Osteoblast (primary cell): ENCODE data around the gene ESR1. TPM values are rescaled to one million over a fixed set of nuclear protein-coding genes. Genes with fewer than 3 reads are reported as not detected.
A peak's percentile ranks its signal among the peaks of the same experiment; 100 is the strongest.

Source experiments
- DNase-seq: peaks from one replicate; pipeline ENCODE4 v3.0.0; 2011; ENCODE audit warnings: low spot score, mixed read lengths; ENCODE audit not compliant: insufficient read length; ENCODE audit errors: missing footprints
- H2AFZ ChIP-seq: 2 replicates; pipeline ENCODE4 v1.6.0; 2011; ENCODE audit warnings: mild to moderate bottlenecking, low read length
- H3K27ac ChIP-seq: 2 replicates; pipeline ENCODE4 v1.5.1; 2011; ENCODE audit warnings: mild to moderate bottlenecking, low read depth, low read length, moderate library complexity
- H3K27me3 ChIP-seq: 2 replicates; pipeline ENCODE4 v1.6.0; 2012; ENCODE audit warnings: mild to moderate bottlenecking, control low read depth, inconsistent platforms, low read length, moderate library complexity; ENCODE audit not compliant: insufficient read depth
- H3K36me3 ChIP-seq: 2 replicates; pipeline ENCODE4 v1.5.1; 2011; ENCODE audit warnings: mild to moderate bottlenecking, low read length, control low read depth, moderate library complexity; ENCODE audit not compliant: insufficient read depth
- H3K4me1 ChIP-seq: 2 replicates; pipeline ENCODE4 v1.5.1; 2011; ENCODE audit warnings: mild to moderate bottlenecking, low read length, control low read depth, moderate library complexity; ENCODE audit not compliant: insufficient read depth
- H3K4me2 ChIP-seq: 2 replicates; pipeline ENCODE4 v1.6.0; 2011; ENCODE audit warnings: mild to moderate bottlenecking, low read length; ENCODE audit not compliant: insufficient read depth
- H3K4me3 ChIP-seq: fragments of 200-600 bp; sonication (generic); 3 replicates; pipeline ENCODE4 v1.5.1; 2012; ENCODE audit warnings: mild to moderate bottlenecking, low read length, inconsistent platforms; ENCODE audit not compliant: insufficient read depth
- H3K79me2 ChIP-seq: 2 replicates; pipeline ENCODE4 v1.6.0; 2012; ENCODE audit warnings: mild to moderate bottlenecking, low read length, control low read depth, inconsistent platforms; ENCODE audit not compliant: insufficient read depth
- H3K9me3 ChIP-seq: 2 replicates; pipeline ENCODE4 v1.5.1; 2011; ENCODE audit warnings: low read depth, low read length, control low read depth
- H4K20me1 ChIP-seq: 2 replicates; pipeline ENCODE4 v1.6.0; 2012; ENCODE audit warnings: mild to moderate bottlenecking, low read length, control low read depth; ENCODE audit not compliant: insufficient read depth
- CTCF ChIP-seq: IDR thresholded peaks from 2 replicates; pipeline ENCODE4 v1.5.1; 2011; ENCODE audit warnings: mild to moderate bottlenecking, low read depth, low read length, moderate library complexity; ENCODE audit errors: extremely low read depth
- total RNA-seq: library from RNA; depleted of rRNA; stranded (reverse); fragments of >200 nt; gene quantifications from 2 replicates; pipeline ENCODE4 v1.2.3, GENCODE V29; 2012

Gene ESR1
- total RNA-seq, 1 donor = 3.3 TPM

GRCh38 chr6:151869345-151869744, 61.9 kb downstream of the ESR1 start:
- no peak overlapping the region for H2AFZ ChIP-seq
- no peaks in the 10 kb centered on the region for H4K20me1 ChIP-seq
- H3K36me3 ChIP-seq = no peaks in the 10 kb centered on the region
- H3K79me2 ChIP-seq = no peaks in the 10 kb centered on the region
- peaks cover 7% of the 10 kb centered on the region for H3K4me1 ChIP-seq
- no peak overlapping the region for H3K4me3 ChIP-seq
- no peak for DNase-seq
- H3K4me2 ChIP-seq = peak overlapping the region; percentile 44
- no peak for TF ChIP-seq CTCF
- H3K9me3 ChIP-seq = no peaks in the 10 kb centered on the region
- no peak overlapping the region for H3K27ac ChIP-seq
- H3K27me3 ChIP-seq = no peaks in the 10 kb centered on the region

- H3K9me3 ChIP-seq = no peaks in the 10 kb centered on the region
- DNase-seq = no peak
- TF ChIP-seq CTCF = no peak
Measured at GRCh38 chr6:151869787-151870186, 62.3 kb downstream of the ESR1 start.

GRCh38 chr6:151870375-151870774, 62.9 kb downstream of the ESR1 start:
- H3K79me2 ChIP-seq = no peaks in the 10 kb centered on the region
- peaks cover 7% of the 10 kb centered on the region for H3K4me1 ChIP-seq
- no peak overlapping the region for H3K4me3 ChIP-seq
- TF ChIP-seq CTCF = no peak
- H3K27ac ChIP-seq = no peak overlapping the region
- no peaks in the 10 kb centered on the region for H3K36me3 ChIP-seq
- no peaks in the 10 kb centered on the region for H3K27me3 ChIP-seq
- H3K4me2 ChIP-seq = no peak overlapping the region
- no peaks in the 10 kb centered on the region for H3K9me3 ChIP-seq
- no peak overlapping the region for H2AFZ ChIP-seq
- no peaks in the 10 kb centered on the region for H4K20me1 ChIP-seq
- DNase-seq = no peak

More at GRCh38 chr6:151869787-151870186, 62.3 kb downstream of the ESR1 start:
- Histone ChIP-seq H3K4me3 (no peak overlapping the region), H4K20me1 (no peaks in the 10 kb centered on the region), H3K4me2 (no peak overlapping the region), H3K27ac (no peak overlapping the region), H3K27me3 (no peaks in the 10 kb centered on the region), H3K4me1 (peaks cover 7% of the 10 kb centered on the region), H2AFZ (no peak overlapping the region), H3K79me2 (no peaks in the 10 kb centered on the region), H3K36me3 (no peaks in the 10 kb centered on the region)

- DNase-seq = no peak
- Histone ChIP-seq H3K36me3 (no peaks in the 10 kb centered on the region), H3K79me2 (no peaks in the 10 kb centered on the region), H2AFZ (no peak overlapping the region), H3K4me2 (no peak overlapping the region), H3K27me3 (no peaks in the 10 kb centered on the region), H3K4me3 (no peak overlapping the region), H3K27ac (no peak overlapping the region), H3K4me1 (no peaks in the 10 kb centered on the region), H4K20me1 (no peaks in the 10 kb centered on the region), H3K9me3 (no peaks in the 10 kb centered on the region)
- TF ChIP-seq CTCF = no peak
Measured at GRCh38 chr6:151875524-151875923, 68.0 kb downstream of the ESR1 start.
